Liver (tissue), 4 donors: ENCODE data around the gene SMYD4. TPM values are rescaled to one million over a fixed set of nuclear protein-coding genes. Genes with fewer than 3 reads are reported as not detected.

Source experiments
- polyA plus RNA-seq, 2 donors: library from polyadenylated mRNA; stranded (reverse) in 1 of 2; unstranded in 1 of 2; fragments of 200-250 nt in 1 of 2; fragments of >200 nt in 1 of 2; fragmentation: Nextera tagmentation in 1 of 2; extraction: Ambion mirVana in 1 of 2; gene quantifications; one replicate each; pipeline versions ENCODE4 v1.2.1 to v1.2.3, GENCODE V29; 2013 to 2015
- total RNA-seq, 2 donors: library from RNA; depleted of rRNA; stranded (reverse); fragments of >200 nt; gene quantifications; one replicate each; pipeline ENCODE4 v1.2.3, GENCODE V29; 2014
- donor health status: healthy.
- donor health status: healthy.
- donor health status: healthy.

SMYD4 gene
- total and polyA plus RNA-seq, 4 donors = 2.2 to 9.5 (median 5.2) TPM

Other genes starting within 250 kb of the SMYD4 start
- gene SLC43A2, start 201.1 kb downstream of the SMYD4 start, total RNA-seq = 1 to 10 TPM; 4.8 to 7.9 TPM
- 1 to 10 TPM in 1 of 2 donors, under 1 TPM in 1; 0.63 to 4.7 TPM for gene SLC43A2, start 201.1 kb downstream of the SMYD4 start, polyA plus RNA-seq
- 10 to 100 TPM; 10.9 to 11.9 TPM for gene SCARF1, start 184.2 kb downstream of the SMYD4 start, total RNA-seq
- 1 to 10 TPM; 1.3 to 5.9 TPM for gene SCARF1, start 184.2 kb downstream of the SMYD4 start, polyA plus RNA-seq
- 10 to 100 TPM; 26.5 to 47.4 TPM for gene RILP, start 180.0 kb downstream of the SMYD4 start, total RNA-seq
- gene RILP, start 180.0 kb downstream of the SMYD4 start, polyA plus RNA-seq = 10 to 100 TPM in 1 of 2 donors, 1 to 10 TPM in 1; 7.9 to 18.5 TPM
- gene PRPF8, start 145.0 kb downstream of the SMYD4 start, total RNA-seq = 100 to 1,000 TPM; 103 to 110 TPM
- gene PRPF8, start 145.0 kb downstream of the SMYD4 start, polyA plus RNA-seq = 10 to 100 TPM; 50.2 to 61.1 TPM
- 1 to 10 TPM; 1.2 to 7.3 TPM for gene TLCD2, start 119.5 kb downstream of the SMYD4 start, total RNA-seq
- 1 to 10 TPM; 2.6 to 4.3 TPM for gene TLCD2, start 119.5 kb downstream of the SMYD4 start, polyA plus RNA-seq
- 10 to 100 TPM; 39.2 to 41.8 TPM for gene WDR81, start 105.2 kb downstream of the SMYD4 start, total RNA-seq
- gene WDR81, start 105.2 kb downstream of the SMYD4 start, polyA plus RNA-seq = 10 to 100 TPM; 12.3 to 26.8 TPM
- gene SERPINF2, start 87.0 kb downstream of the SMYD4 start, total RNA-seq = 100 to 1,000 TPM; 582 to 768 TPM
- 1,000 to 10,000 TPM in 1 of 2 donors, 100 to 1,000 TPM in 1; 477 to 1,248 TPM for gene SERPINF2, start 87.0 kb downstream of the SMYD4 start, polyA plus RNA-seq
- 1,000 to 10,000 TPM in 1 of 2 donors, 100 to 1,000 TPM in 1; 319 to 1,105 TPM for gene SERPINF1, start 67.8 kb downstream of the SMYD4 start, total RNA-seq
- 100 to 1,000 TPM; 742 to 798 TPM for gene SERPINF1, start 67.8 kb downstream of the SMYD4 start, polyA plus RNA-seq
- gene RPA1, start 103 bp upstream of the SMYD4 start, total RNA-seq = 10 to 100 TPM; 11.9 to 29.5 TPM
- gene RPA1, start 103 bp upstream of the SMYD4 start, polyA plus RNA-seq = 10 to 100 TPM in 1 of 2 donors, 1 to 10 TPM in 1; 9.2 to 11.9 TPM
- gene RTN4RL1, start 195.4 kb upstream of the SMYD4 start, total RNA-seq = 1 to 10 TPM in 1 of 2 donors, under 1 TPM in 1; 0.65 to 1.8 TPM
- gene RTN4RL1, start 195.4 kb upstream of the SMYD4 start, polyA plus RNA-seq = 1 to 10 TPM in 1 of 2 donors, under 1 TPM in 1; 0.04 to 5.4 TPM
- gene DPH1, start 200.3 kb upstream of the SMYD4 start, total RNA-seq = 10 to 100 TPM in 1 of 2 donors, 1 to 10 TPM in 1; 9.8 to 24.6 TPM
- gene DPH1, start 200.3 kb upstream of the SMYD4 start, polyA plus RNA-seq = 10 to 100 TPM; 17.5 to 21.2 TPM
- gene OVCA2, start 212.1 kb upstream of the SMYD4 start, total RNA-seq = 10 to 100 TPM; 16.1 to 17.2 TPM
- gene OVCA2, start 212.1 kb upstream of the SMYD4 start, polyA plus RNA-seq = 10 to 100 TPM; 30.3 to 30.6 TPM
- 1 to 10 TPM; 3.9 to 4.8 TPM for gene HIC1, start 225.2 kb upstream of the SMYD4 start, total RNA-seq
- 1 to 10 TPM in 1 of 2 donors, under 1 TPM in 1; 0.44 to 3.5 TPM for gene HIC1, start 225.2 kb upstream of the SMYD4 start, polyA plus RNA-seq